ENCODE results near the gene CAMK1D.
A peak's percentile ranks its signal among the peaks of the same experiment; 100 is the strongest.

Gene CAMK1D

GRCh38 chr10:12720217-12720981, 371.1 kb downstream of the CAMK1D start (continued):
- TF ChIP-seq WT1 (tag by site-specific recombination; IDR thresholded peaks at IDR 0.05) (peak; percentile 91), YY1 (tag by site-specific recombination; IDR thresholded peaks at IDR 0.05) (no peak), ZNF776 (tag by site-specific recombination; IDR thresholded peaks at IDR 0.05; ENCODE audit: borderline replicate concordance) (no peak), ZNF513 (tag by site-specific recombination; IDR thresholded peaks at IDR 0.05) (peak; percentile 40), PRDM2 (tag by site-specific recombination; IDR thresholded peaks at IDR 0.05; ENCODE audit: borderline replicate concordance) (no peak), ZFP41 (tag by site-specific recombination; IDR thresholded peaks at IDR 0.05; ENCODE audit: borderline replicate concordance) (no peak), ZSCAN30 (tag by site-specific recombination; IDR thresholded peaks at IDR 0.05) (peak; percentile 93), ZNF2 (tag by site-specific recombination; IDR thresholded peaks at IDR 0.05) (peak; percentile 79), ZNF398 (tag by site-specific recombination; IDR thresholded peaks at IDR 0.05) (peak; percentile 55), ZNF391 (tag by site-specific recombination; IDR thresholded peaks at IDR 0.05; ENCODE audit: borderline replicate concordance, low read depth) (peak; percentile 91; the same call in 1 of the 2 replicates), KLF10 (tag by site-specific recombination; IDR thresholded peaks at IDR 0.05) (peak; percentile 87), ZSCAN23 (tag by site-specific recombination; IDR thresholded peaks at IDR 0.05) (peak; percentile 97), ZNF561 (tag by site-specific recombination; IDR thresholded peaks at IDR 0.05; ENCODE audit: borderline replicate concordance) (peak; percentile 88; the same call in 1 of the 2 replicates), ELK4 (IDR thresholded peaks at IDR 0.05; ENCODE audit: borderline replicate concordance, low read depth, low read length) (no peak), TCF7L2 (IDR thresholded peaks at IDR 0.05; ENCODE audit: borderline replicate concordance, low read depth, low read length) (peak; percentile 52; the same call in 1 of the 2 replicates), KLF17 (tag by site-specific recombination; IDR thresholded peaks at IDR 0.05) (peak; percentile 96), ZSCAN16 (tag by site-specific recombination; IDR thresholded peaks at IDR 0.05) (no peak), ZNF707 (tag by site-specific recombination; IDR thresholded peaks at IDR 0.05) (no peak), ZNF704 (tag by site-specific recombination; IDR thresholded peaks at IDR 0.05) (no peak), EGR2 (tag by site-specific recombination; IDR thresholded peaks at IDR 0.05; ENCODE audit: low read depth) (peak; percentile 89), ZNF580 (tag by site-specific recombination; IDR thresholded peaks at IDR 0.05) (peak; percentile 96), HOXC10 (CRISPR knock-in tag; IDR thresholded peaks at IDR 0.05) (no peak)

All from HEK293 (cell line).